IMR-90 (cell line): ENCODE results near the gene GPATCH2. TPM values are rescaled to one million over a fixed set of nuclear protein-coding genes. Genes with fewer than 3 reads are reported as not detected.

ENCODE experiments used
- ATAC-seq: fragments of 200-7000 bp; cut with Tn5 transposase; 2 replicates; pipeline ENCODE4 v1.9.1; 2020; ENCODE audit warnings: low read depth, mild to moderate bottlenecking, moderate library complexity
- BruUV-seq: library from RNA; stranded (reverse); fragments of 400-500 nt; replicated peaks from 2 replicates; lab custom pipeline; 2021; lab: Mats Ljungman, UMichigan
- CTCF ChIA-PET: fragments of 300-600 bp; formaldehyde crosslinking; extraction: SDS; loops from one replicate; lab custom pipeline; 2021; ENCODE audit warnings: antibody characterized with exemption; lab: Yijun Ruan, JAX
- POLR2A ChIA-PET: fragments of 300-600 bp; sonication (Branson Sonifier 250); formaldehyde crosslinking; loops from one replicate; lab custom pipeline; 2022; ENCODE audit warnings: antibody characterized with exemption; ENCODE audit not compliant: unreplicated experiment; lab: Charles Lee
- DNase-seq: peaks from one replicate; pipeline ENCODE4 v3.0.0; 2013
- H2AFZ ChIP-seq: replicated peaks from 2 replicates; pipeline ENCODE3; 2013; ENCODE audit warnings: low read length, mild to moderate bottlenecking; ENCODE audit not compliant: poor library complexity
- H2AK5ac ChIP-seq: 2 replicates; pipeline ENCODE4 v1.6.1; 2013; ENCODE audit warnings: low read depth, low read length, inconsistent platforms
- H2AK9ac ChIP-seq: replicated peaks from 2 replicates; pipeline ENCODE3; 2013; ENCODE audit warnings: mild to moderate bottlenecking, low read depth, low read length, moderate library complexity; ENCODE audit not compliant: poor library complexity
- H2BK120ac ChIP-seq: 2 replicates; pipeline ENCODE4 v1.6.1; 2013; ENCODE audit warnings: low read depth, low read length, inconsistent platforms
- H2BK15ac ChIP-seq: 3 replicates; pipeline ENCODE4 v1.6.1; 2013; ENCODE audit warnings: low read depth, low read length, inconsistent platforms
- H2BK20ac ChIP-seq: 2 replicates; pipeline ENCODE4 v1.6.1; 2013; ENCODE audit warnings: low read depth, mild to moderate bottlenecking, inconsistent platforms, low read length, moderate library complexity
- H2BK5ac ChIP-seq: 2 replicates; pipeline ENCODE4 v1.6.1; 2013; ENCODE audit warnings: mild to moderate bottlenecking, low read depth, low read length, inconsistent platforms; ENCODE audit not compliant: poor library complexity, severe bottlenecking
- H3K14ac ChIP-seq: replicated peaks from 2 replicates; pipeline ENCODE4 v1.6.1; 2013; ENCODE audit warnings: low read depth, low read length, inconsistent platforms
- H3K18ac ChIP-seq: 2 replicates; pipeline ENCODE4 v1.6.1; 2013; ENCODE audit warnings: low read depth, low read length, control low read depth
- H3K23ac ChIP-seq: 2 replicates; pipeline ENCODE4 v1.6.1; 2013; ENCODE audit warnings: low read depth, low read length, inconsistent platforms
- H3K27ac ChIP-seq: 2 replicates; pipeline ENCODE4 v1.5.1; 2013; ENCODE audit warnings: mild to moderate bottlenecking, control low read depth, low read length; ENCODE audit not compliant: insufficient read depth
- H3K27me3 ChIP-seq: 2 replicates; pipeline ENCODE4 v1.6.1; 2013; ENCODE audit warnings: low read length; ENCODE audit not compliant: control insufficient read depth, insufficient read depth
- H3K36me3 ChIP-seq: 2 replicates; pipeline ENCODE4 v1.6.1; 2013; ENCODE audit warnings: low read length, mixed read lengths; ENCODE audit not compliant: control insufficient read depth, insufficient read depth
- H3K4ac ChIP-seq: 2 replicates; pipeline ENCODE4 v1.6.1; 2013; ENCODE audit warnings: low read depth, low read length, inconsistent platforms
- H3K4me1 ChIP-seq: 2 replicates; pipeline ENCODE4 v1.6.1; 2013; ENCODE audit warnings: low read length, mixed read lengths; ENCODE audit not compliant: control insufficient read depth, insufficient read depth
- H3K4me2 ChIP-seq: 2 replicates; pipeline ENCODE4 v1.6.1; 2013; ENCODE audit warnings: low read depth, mild to moderate bottlenecking, control low read depth, low read length, moderate library complexity
- H3K4me3 ChIP-seq: 2 replicates; pipeline ENCODE4 v1.5.1; 2013; ENCODE audit warnings: low read depth, mild to moderate bottlenecking, control low read depth, low read length, moderate library complexity; ENCODE audit not compliant: insufficient read depth
- H3K56ac ChIP-seq: 2 replicates; pipeline ENCODE4 v1.6.1; 2013; ENCODE audit warnings: low read length, inconsistent platforms; ENCODE audit not compliant: insufficient read depth; ENCODE audit errors: extremely low read depth
- H3K79me1 ChIP-seq, 2 experiments: 2 replicates each; pipeline ENCODE4 v1.6.1; 2013; ENCODE audit warnings: low read length in 2 of 2, inconsistent platforms in 1 of 2, low read depth in 1 of 2
- H3K9ac ChIP-seq: 2 replicates; pipeline ENCODE4 v1.6.1; 2013; ENCODE audit warnings: low read depth, low read length, control low read depth
- H3K9me1 ChIP-seq: 2 replicates; pipeline ENCODE4 v1.6.1; 2013; ENCODE audit warnings: low read length, inconsistent platforms; ENCODE audit not compliant: insufficient read depth
- H3K9me3 ChIP-seq: 2 replicates; pipeline ENCODE4 v1.6.1; 2013; ENCODE audit warnings: low read length; ENCODE audit not compliant: control insufficient read depth, insufficient read depth
- H4K20me1 ChIP-seq: 2 replicates; pipeline ENCODE4 v1.6.1; 2013; ENCODE audit warnings: low read length, inconsistent platforms; ENCODE audit not compliant: insufficient read depth
- H4K5ac ChIP-seq: 2 replicates; pipeline ENCODE4 v1.6.1; 2013; ENCODE audit warnings: mild to moderate bottlenecking, low read depth, low read length, control low read depth
- H4K8ac ChIP-seq, 2 experiments: 2 replicates each; pipeline ENCODE4 v1.6.1; 2013; ENCODE audit warnings: low read depth in 2 of 2, low read length in 2 of 2, control low read depth in 1 of 2, inconsistent platforms in 1 of 2
- H4K91ac ChIP-seq: 2 replicates; pipeline ENCODE4 v1.6.1; 2013; ENCODE audit warnings: low read depth, low read length, inconsistent platforms; ENCODE audit not compliant: insufficient read depth
- BHLHE40 ChIP-seq: fragments of 150-350 bp; IDR thresholded peaks from 2 replicates; pipeline ENCODE4 v1.6.1; 2016; ENCODE audit warnings: mild to moderate bottlenecking, low read depth, low read length
- CEBPB ChIP-seq: IDR thresholded peaks from 2 replicates; pipeline ENCODE4 v1.6.1; 2012; ENCODE audit warnings: low read depth, low read length, improper control_type of control experiment
- FOS ChIP-seq: fragments of 150-350 bp; IDR thresholded peaks from 2 replicates; pipeline ENCODE4 v1.6.1; 2016; ENCODE audit warnings: low read depth, low read length
- MAFK ChIP-seq: IDR thresholded peaks from 2 replicates; pipeline ENCODE4 v1.6.1; 2012; ENCODE audit warnings: low read depth, low read length, improper control_type of control experiment
- NFE2L2 ChIP-seq: fragments of 150-350 bp; IDR thresholded peaks from 2 replicates; pipeline ENCODE4 v1.6.1; 2016; ENCODE audit warnings: low read depth, mild to moderate bottlenecking, low read length
- RCOR1 ChIP-seq: IDR thresholded peaks from 2 replicates; pipeline ENCODE4 v1.6.1; 2012; ENCODE audit warnings: mild to moderate bottlenecking, low read length, improper control_type of control experiment; ENCODE audit not compliant: insufficient replicate concordance
- SMC3 ChIP-seq: fragments of 150-350 bp; IDR thresholded peaks from 2 replicates; pipeline ENCODE4 v1.6.1; 2016; ENCODE audit warnings: low read depth, mild to moderate bottlenecking, antibody characterized with exemption, low read length, moderate library complexity
- WGBS, 2 experiments: methylation state at CpG; one replicate each; pipeline versions ENCODE4 v1.1.5 to v1.1.7; 2013; ENCODE audit warnings: missing lambda C conversion rate in 2 of 2; ENCODE audit not compliant: insufficient read length in 1 of 2; ENCODE audit errors: extremely low coverage in 2 of 2; 5-methylcytosine and 5-hydroxymethylcytosine counted together
- dilution Hi-C: fragments of 300-500 bp; cut with HindIII; formaldehyde crosslinking; loops from one replicate; pipeline ENCODE4 v1.14.3; 2018; ENCODE audit warnings: low sequenced_read_pairs; ENCODE audit not compliant: unreplicated experiment
- in situ Hi-C: fragments of 300-500 bp; cut with MboI; formaldehyde crosslinking; loops from 3 replicates; pipeline ENCODE4 v1.14.3; 2019; ENCODE audit warnings: low sequenced_read_pairs, inconsistent platforms, mixed read lengths
- intact Hi-C: fragments of 100-400 bp; cut with micrococcal nuclease; formaldehyde crosslinking; loops from 2 replicates; pipeline ENCODE4 v1.10.0; 2022
- polyA plus RNA-seq, 3 experiments: library from polyadenylated mRNA; depleted of rRNA; stranded (reverse); fragments of >200 nt; gene quantifications; 2 replicates each; pipeline ENCODE4 v1.2.3, GENCODE V29; 2012; ENCODE audit warnings: low replicate concordance in 1 of 3
- total RNA-seq: library from RNA; depleted of rRNA; stranded (reverse); fragments of >200 nt; gene quantifications from 2 replicates; pipeline ENCODE4 v1.2.3, GENCODE V29; 2012
- TF ChIP-seq, protein P1 (sequence below): fragments of 150-350 bp; IDR thresholded peaks from 2 replicates; pipeline ENCODE4 v1.6.1; 2017; ENCODE audit warnings: mild to moderate bottlenecking, antibody characterized with exemption, low read length, low read depth
- TF ChIP-seq, protein P2 (sequence below): conservative IDR thresholded peaks from 2 replicates; pipeline ENCODE4 v1.5.1; 2012; ENCODE audit warnings: mild to moderate bottlenecking, low read depth, low read length, improper control_type of control experiment

Gene GPATCH2
- total and polyA plus RNA-seq, 2 of the 4 experiments (the other 2 are of a cell fraction) = 4.7 to 11.8 TPM

DNA sequence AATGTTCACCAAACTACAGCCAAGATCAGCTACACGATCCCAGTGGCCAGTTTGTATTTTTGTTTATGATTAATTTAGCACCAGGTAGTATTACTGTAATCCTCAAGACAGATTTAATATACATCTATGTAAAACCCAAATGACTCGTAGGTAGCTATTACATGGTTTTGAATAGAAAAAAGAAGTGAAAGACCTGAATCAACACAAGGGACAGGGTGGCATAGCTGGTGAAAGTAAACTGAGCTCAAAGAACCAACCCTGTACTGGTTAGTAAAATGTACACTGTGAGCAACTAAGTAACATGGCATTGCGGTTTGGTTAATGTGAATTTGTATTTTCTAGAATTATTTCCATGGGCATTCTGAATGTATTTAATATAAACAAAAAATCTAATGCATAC lies 8.8 kb downstream of the GPATCH2 start:
- dilution Hi-C loops = no loop called here
- BruUV-seq = no TSS peak
- Histone ChIP-seq H3K9ac (no peak overlapping the region), H3K9me1 (peaks cover 3% of the 10 kb centered on the region), H2BK15ac (no peak overlapping the region), H4K91ac (no peak overlapping the region), H3K14ac (no peak overlapping the region), H2BK20ac (no peak overlapping the region), H3K4ac (no peak overlapping the region), H2BK5ac (no peak overlapping the region), H3K36me3 (peaks cover 7% of the 10 kb centered on the region), H2BK120ac (no peak overlapping the region), H3K56ac (no peak overlapping the region), H3K79me1 (peaks cover 7 to 34% of the 10 kb centered on the region in 2 experiments; a peak in 3 of 4 replicates), H3K4me2 (no peak overlapping the region), H3K18ac (no peak overlapping the region), H4K5ac (no peak overlapping the region), H2AFZ (no peak overlapping the region), H3K4me1 (no peaks in the 10 kb centered on the region), H4K8ac (no peak overlapping the region), H3K27ac (no peak overlapping the region), H2AK9ac (no peak overlapping the region), H3K9me3 (no peaks in the 10 kb centered on the region), H2AK5ac (no peak overlapping the region), H3K4me3 (no peak overlapping the region), H4K20me1 (peaks cover 2% of the 10 kb centered on the region; the same call in 1 of the 2 replicates), H3K23ac (no peak overlapping the region), H3K27me3 (no peaks in the 10 kb centered on the region)
- DNase-seq (no peak), ATAC-seq (no peak)
- CTCF ChIA-PET = interaction anchor here (1.0 kb wide), 1 partner anchor 13 kb away, joined by 3 read pairs; no protein-coding TSS in a partner anchor
- in situ Hi-C loops = no loop called here
- no CpG with 5 or more reads among the region's 3 CpGs for WGBS, 2 experiments
- intact Hi-C loops = no loop called here
- POLR2A ChIA-PET = no interaction called here
- no peak for TF ChIP-seq FOS
- TF ChIP-seq, protein P1, sequence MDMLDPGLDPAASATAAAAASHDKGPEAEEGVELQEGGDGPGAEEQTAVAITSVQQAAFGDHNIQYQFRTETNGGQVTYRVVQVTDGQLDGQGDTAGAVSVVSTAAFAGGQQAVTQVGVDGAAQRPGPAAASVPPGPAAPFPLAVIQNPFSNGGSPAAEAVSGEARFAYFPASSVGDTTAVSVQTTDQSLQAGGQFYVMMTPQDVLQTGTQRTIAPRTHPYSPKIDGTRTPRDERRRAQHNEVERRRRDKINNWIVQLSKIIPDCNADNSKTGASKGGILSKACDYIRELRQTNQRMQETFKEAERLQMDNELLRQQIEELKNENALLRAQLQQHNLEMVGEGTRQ = no peak
- TF ChIP-seq SMC3 = no peak
- TF ChIP-seq BHLHE40 = no peak
- no peak for TF ChIP-seq NFE2L2
- TF ChIP-seq MAFK = no peak
- TF ChIP-seq, protein P2, sequence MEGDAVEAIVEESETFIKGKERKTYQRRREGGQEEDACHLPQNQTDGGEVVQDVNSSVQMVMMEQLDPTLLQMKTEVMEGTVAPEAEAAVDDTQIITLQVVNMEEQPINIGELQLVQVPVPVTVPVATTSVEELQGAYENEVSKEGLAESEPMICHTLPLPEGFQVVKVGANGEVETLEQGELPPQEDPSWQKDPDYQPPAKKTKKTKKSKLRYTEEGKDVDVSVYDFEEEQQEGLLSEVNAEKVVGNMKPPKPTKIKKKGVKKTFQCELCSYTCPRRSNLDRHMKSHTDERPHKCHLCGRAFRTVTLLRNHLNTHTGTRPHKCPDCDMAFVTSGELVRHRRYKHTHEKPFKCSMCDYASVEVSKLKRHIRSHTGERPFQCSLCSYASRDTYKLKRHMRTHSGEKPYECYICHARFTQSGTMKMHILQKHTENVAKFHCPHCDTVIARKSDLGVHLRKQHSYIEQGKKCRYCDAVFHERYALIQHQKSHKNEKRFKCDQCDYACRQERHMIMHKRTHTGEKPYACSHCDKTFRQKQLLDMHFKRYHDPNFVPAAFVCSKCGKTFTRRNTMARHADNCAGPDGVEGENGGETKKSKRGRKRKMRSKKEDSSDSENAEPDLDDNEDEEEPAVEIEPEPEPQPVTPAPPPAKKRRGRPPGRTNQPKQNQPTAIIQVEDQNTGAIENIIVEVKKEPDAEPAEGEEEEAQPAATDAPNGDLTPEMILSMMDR = no peak
- no peak for TF ChIP-seq CEBPB
- TF ChIP-seq RCOR1 = no peak
